Transverse colon (tissue), 3 donors: Measurements from ENCODE around the gene ELAVL4.

Experiments
- CTCF ChIP-seq, 5 experiments: fragments of 200-600 bp in 3 of 5; fragments of 450-650 bp in 2 of 5; sonication (generic) in 3 of 5; IDR thresholded peaks; 1 replicate in 2 of 5; 2 replicates in 3 of 5; pipeline ENCODE4 v1.5.1; 2016 to 2017; ENCODE audit warnings: antibody characterized with exemption in 5 of 5, inconsistent platforms in 3 of 5, mild to moderate bottlenecking in 2 of 5, moderate library complexity in 1 of 5
- POLR2A ChIP-seq: fragments of 450-650 bp; IDR thresholded peaks from one replicate; pipeline ENCODE4 v1.6.1; 2016; ENCODE audit warnings: antibody characterized with exemption, mild to moderate bottlenecking, moderate library complexity

- no peak for TF ChIP-seq CTCF (IDR thresholded peaks at IDR 0.05)
- TF ChIP-seq POLR2A: no peak
Observed at GRCh38 chr1:50208756-50209155, 100.0 kb downstream of the ELAVL4 start.
